GM10847 (cell line): ENCODE results near the gene CRTC1.

Experiments
- POLR2A ChIP-seq: IDR thresholded peaks from 2 replicates; pipeline ENCODE4 v1.6.1; 2011; ENCODE audit not compliant: insufficient read length; ENCODE audit errors: extremely low read depth

CRTC1 gene

DNA sequence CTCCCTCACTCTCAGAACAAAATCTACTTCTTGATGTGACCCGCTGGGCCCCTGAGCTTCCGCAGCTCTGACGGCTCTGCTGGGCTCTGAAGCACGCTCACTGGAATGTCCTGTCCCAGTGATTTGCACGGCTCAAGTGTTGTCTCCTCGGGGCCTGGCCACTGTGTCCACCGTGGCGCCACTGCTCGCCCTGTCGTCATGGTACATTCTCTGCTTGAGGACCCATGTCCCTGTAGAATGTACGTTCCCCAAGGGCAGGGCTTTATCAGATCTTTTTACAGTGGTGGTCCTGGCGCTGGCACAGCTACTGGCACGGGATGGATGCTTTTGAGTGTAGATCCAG lies 34.5 kb upstream of the CRTC1 start:
- TF ChIP-seq POLR2A: no peak

DNA sequence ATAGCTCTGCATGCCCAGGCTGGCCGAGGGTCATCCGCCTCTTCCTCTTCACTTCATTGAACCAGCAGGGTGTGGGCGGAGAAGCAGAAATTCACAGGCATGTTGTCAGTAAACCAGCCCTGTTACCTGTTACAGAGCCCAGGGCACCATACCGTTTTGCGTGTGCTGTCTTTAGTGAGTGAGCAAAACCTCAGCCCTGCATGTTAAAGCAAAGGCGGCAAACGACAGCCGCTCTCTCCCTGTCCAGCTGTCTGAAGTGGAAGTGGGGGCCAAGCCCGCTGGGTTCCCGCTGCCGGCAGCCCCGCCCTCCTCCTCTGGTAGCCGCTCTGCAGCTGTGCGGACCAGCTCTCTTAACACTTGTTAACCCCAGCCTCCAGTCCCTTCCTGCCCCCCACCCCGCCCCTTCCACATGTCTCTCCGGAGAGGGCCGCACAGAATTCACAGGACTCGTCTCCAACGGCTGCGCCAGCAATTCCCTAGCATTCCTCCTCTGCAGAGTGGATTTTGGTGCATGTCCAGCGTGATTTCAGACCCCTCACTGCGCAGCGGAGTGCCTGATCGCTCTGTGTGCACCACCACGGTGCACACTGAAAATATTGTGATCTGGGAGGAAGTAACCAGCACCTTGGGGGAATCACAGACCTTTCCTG lies 34.0 kb upstream of the CRTC1 start:
- TF ChIP-seq POLR2A: no peak

DNA sequence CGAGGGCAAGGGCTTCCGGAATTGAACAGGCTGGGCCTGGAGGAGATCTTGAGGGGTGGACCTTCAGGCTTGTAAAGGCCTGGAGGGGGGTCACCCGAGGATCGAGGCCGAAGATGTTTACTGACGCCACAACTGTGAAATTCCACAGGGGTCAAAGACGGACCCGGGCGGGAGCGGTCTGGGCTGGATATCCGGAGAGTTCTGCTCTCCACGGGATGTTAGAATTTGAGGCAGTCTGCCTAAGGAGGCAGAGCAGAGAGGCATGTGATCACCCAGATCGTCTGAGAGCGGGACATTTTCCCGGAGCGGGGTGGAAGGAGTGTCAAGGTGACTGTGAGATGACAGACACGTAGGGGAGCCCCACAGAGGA lies 33.5 kb upstream of the CRTC1 start:
- TF ChIP-seq POLR2A: no peak

DNA sequence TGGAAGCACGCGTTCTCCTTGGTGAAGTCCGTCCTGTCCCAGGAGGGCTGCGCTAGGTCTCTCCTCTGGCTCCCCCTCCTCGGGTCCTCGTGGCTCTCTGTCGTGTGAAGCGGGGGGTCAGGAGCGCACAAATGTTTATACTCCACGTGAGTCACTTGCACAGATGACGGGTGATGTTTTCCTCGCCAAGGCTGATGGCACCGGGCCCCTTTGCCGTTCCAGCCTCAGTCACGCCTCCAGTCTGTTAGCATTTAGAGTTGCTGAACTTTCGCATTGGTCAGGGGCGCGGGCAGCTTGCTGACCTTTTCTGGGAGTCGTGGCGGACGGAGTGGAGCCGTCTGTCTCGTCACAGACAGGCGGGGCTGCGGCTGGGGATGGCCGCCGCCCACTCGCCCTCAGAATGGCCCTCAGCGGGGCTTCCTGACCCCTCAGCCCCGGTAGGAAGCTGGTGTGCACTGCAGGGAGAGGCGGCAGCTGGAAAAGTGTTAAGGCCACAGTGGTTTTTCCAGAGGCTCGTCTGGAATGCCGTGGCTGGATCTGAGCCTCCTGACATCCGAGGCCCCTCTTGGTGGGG lies 32.9 kb upstream of the CRTC1 start:
- TF ChIP-seq POLR2A: no peak

DNA sequence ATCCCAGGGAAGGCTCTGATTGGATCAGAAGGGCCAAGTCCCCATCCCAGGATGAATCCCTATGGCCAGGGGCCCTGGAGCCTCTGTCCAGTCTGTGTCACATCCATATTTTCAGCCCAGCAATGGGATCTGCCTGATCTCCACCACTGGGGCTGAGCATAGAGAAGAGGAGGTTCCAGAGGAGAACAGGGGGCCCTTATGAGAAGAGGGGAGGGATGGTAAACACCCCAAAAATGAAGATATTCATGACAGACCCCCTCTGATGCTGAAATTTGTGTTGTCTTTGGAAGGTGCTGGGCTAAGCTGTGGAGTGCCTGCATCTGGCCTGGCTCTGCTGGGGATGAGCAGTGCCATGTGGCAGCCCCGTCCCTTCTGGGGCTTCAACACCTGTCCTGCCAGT lies 32.2 kb upstream of the CRTC1 start:
- no peak for TF ChIP-seq POLR2A

DNA sequence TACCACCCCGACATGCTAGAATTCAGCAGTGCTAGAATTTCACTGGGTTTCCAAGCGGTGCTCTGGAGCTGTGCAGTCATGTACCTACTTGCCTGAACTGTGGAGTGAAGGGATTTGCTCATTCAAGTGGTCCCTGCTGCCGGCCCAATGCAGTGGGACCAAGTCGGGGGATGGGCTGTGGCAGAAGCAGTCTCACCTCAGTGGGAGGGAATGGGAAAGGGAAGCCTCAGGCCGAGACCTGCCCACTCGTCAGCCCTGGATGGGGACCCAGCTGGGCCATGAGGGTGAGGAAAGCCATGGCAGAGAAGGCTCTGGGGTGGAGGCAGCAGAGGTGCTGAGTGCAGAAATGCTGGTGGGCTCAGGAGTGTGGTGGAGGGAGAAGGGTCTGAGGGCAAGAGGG lies 31.7 kb upstream of the CRTC1 start:
- TF ChIP-seq POLR2A: no peak

DNA sequence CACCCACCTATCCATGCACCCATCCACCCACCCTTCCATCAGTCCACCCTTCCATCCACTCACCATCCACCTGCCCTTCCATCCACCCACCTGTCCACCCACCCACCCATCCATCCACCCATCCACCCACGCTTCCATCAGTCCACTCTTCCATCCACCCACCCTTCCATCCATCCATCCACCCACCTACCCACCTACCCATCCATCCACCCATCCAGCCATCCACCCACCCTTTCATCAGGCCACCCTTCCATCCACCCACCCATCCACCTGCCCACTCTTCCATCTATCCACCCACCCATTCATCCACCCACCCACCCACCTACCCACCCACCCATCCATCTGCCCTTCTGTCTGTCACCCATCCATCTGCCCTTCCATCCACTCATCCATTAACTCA lies 29.6 kb upstream of the CRTC1 start:
- no peak for TF ChIP-seq POLR2A

DNA sequence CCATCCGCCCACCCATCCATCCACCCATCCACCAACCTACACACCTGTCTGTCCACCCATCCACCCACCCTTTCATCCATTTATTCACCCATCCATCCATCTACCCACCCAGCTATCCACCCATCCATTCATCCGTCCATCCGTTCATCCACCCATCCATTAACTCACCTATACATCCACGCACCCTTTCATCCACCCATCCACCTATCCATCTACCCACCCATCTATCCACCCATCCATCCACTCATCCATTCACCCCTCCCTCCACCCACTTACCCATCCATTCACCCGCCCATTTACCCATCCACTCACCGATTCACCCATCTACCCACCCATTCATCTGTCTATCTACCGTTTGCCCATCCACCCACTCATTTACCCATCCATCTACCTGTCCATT lies 29.0 kb upstream of the CRTC1 start:
- no peak for TF ChIP-seq POLR2A

DNA sequence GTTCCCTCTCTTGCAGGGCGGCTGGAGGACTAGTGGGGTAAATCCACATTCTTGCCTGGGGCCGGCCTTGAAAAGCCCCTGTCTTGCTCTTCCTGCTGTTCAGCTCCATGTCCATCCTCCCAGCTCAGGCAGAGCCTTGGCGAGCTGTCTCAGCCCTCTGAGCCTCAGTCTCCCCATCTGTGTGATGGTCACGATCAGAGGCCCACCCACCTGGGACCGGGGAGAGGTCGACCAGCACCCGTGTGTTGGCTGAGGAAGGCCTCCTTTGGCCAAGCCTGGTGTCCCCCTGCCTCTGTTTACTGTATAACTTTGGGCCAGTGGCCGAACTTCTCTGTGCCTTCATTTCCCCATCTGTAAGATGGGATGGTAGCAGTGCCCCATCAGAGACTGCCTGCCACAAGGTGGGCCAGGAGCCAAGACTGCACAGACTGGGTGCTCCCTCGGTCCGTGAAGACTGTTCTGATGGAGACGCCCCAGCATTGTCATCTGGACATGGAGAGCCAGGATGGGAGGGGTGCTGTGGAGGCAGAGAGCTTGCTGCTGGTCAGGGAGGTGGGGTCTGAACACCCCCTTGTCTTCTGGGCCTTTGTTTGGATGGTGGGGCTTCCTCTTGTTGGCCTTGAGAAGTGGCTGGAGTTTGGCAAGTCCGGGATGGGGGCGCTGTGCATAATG lies 28.2 kb upstream of the CRTC1 start:
- TF ChIP-seq POLR2A: no peak

DNA sequence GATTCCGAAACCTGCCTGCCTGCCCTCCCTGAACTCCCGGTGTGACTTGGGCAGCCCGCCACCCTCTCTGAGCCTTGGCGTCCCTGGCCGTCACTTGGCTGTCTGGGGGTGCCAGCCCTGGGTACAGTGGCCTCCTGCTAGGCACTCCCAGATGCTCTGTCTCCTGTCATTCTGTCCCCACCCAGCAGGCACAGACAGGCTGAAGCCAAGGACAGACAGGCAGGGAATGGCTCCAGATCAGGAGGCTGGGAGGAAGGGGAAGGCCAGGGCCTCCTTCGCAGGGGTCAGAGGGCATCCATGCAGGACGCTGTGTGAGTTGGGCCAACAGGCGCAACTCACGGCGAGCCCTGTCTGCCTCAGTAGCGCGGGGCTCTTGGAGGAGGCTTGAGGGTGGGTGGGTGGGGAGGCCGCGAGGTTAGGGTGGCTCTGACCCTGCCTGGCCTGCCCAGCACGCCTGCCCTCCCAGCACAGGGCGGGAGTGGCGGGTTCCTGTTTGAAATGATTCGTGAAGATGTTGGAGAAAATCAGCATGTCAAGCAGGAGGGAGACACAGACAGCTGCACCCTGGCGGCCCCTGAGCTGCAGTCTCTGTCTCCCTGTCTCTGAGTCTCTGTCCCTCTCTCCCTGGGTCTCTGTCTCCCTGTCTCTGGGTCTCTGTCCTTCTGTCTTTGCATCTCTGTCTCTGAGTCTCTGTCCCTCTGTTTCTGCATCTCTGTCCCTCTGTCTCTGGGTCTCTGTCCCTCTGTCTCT lies 27.0 kb upstream of the CRTC1 start:
- no peak for TF ChIP-seq POLR2A

DNA sequence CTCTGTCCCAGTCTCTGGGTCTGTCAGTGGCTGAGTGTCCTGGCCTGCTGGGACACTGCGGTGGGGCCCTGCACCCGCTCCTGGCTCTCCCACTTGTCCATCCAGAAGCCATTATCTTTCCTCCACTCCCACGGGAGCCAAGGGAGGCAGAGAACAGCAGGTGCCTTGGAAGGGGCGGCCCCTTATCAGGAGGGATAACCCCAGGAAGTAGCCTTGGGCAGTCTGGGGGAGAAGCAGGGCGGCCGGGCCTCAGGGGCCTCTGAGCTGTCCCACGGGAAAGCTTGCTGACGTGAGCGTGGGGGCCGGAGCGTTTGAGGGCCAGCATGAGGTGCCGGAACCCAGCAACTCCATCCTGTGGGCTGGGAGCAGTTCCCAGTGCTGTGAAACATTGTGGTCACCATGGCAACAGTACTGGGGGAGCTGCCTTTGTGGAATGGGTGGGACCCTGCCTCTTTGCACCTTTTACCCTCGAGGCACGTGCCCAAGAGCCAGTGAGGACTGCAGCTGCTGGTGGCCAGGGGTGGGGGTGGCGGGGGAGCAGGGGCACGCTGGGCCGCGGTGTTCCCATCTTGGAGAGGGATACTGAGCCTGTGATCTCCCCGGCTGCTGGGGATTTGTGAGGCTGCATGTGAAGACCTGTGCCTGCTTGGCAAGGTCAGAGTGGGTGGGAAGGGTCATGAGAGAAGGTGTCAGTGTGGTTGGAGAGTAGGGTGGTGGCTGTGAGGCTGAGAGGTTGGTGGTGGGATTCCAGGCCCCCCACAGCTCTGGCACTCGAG lies 25.7 kb upstream of the CRTC1 start:
- TF ChIP-seq POLR2A: no peak

DNA sequence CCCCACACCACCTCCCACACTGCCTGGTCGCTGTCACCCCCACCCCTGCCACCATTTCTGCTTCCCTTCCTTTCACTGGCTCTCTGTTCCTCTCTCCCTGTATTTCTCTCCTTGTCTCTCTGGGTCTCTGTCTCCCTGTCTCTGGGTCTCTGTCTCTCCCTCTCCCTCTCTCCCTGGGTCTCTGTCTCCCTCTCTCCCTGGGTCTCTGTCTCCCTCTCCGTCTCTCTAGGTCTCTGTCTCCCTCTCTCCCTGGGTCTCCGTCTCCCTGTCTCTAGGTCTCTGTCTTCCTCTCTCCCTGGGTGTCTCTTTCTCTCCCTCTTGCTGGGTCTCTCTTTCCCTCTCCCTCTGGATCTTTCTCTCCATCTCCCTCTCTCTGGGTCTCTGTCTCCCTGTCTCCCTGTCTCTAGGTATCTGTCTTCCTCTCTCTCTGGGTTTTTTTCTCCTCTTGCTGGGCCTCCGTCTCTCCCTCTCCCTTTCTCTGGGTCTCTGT lies 25.1 kb upstream of the CRTC1 start:
- TF ChIP-seq POLR2A: no peak

DNA sequence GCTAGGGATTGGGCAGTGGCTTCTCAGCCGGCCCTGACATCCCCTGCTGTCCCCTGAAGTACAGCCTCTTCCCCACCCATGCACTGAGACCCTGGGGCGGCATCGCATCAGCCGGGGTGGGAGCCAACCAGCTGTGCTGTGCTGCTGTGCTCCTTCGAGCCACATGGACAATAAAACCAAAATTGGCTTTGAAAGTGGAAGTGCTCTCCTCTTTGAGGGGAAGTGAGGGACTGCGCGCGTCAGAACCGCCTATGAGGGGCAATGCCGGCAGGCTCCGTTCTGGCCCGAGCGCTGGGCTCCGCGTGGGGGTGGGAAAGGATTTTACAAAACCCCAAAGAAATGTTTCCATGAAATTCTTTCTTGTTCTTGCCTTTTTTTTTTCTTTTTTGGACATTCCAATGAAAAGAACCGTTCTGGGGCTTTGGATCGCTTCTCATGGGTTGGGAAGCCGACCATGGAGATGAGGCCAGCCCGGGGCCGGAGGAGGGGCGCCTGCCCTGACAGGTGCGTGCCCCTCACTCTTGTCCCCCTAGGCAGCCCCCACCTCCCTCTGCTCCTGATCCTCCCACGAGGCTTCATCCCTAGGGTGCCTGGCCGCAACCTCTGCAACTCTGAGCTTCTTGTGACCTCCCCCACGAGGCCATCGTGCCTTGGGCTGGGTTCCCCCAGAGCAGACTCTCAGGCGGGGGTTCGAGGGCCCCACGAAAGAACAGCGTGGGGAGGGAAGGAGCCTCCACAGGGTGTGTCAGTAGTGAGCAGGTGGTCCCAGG lies 24.0 kb upstream of the CRTC1 start:
- no peak for TF ChIP-seq POLR2A

DNA sequence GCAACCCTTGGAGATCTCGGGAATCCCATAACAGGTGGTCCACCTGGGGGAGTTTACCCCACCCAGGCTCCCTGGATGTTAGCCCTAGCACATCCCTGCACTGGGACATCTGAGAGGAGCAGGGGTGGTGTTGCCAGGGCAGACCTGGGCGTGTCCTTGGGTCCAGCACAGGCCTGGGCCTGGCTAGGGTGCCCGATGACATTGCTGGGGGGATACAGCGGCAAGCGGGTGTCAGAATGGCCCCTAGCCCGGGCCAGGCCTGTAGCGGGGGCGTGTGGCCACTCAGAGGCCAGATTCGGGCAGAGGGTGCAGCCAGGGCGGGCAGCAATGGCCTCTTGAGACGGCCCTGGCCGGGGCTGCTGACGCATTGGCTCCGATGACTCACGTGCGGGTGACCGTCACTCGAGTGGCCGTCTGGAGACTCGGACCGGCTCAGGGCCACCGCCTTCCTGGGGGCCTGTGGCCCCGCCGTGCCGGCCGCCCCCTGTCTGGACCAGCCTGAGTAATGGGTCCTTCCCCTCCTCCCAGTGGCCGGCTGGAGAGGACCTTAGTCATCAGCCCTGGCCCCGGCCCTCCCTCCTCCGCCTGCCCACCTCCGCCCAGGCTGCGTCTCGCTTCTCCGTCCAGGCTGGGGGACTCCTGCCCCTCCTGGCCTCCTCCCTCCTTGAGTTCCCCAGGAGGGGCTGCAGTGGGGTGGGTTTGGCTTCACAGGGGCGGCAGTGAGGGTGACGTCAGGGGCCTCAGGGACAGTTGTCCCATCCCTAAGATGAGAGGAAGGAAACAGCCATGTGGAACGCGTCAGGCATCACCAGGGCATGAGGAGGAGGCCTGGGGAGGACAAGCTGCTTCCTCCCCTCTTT lies 23.2 kb upstream of the CRTC1 start:
- no peak for TF ChIP-seq POLR2A
